HG03045 (cell line): Measurements from ENCODE around the gene INSYN2B.
A peak's percentile ranks its signal among the peaks of the same experiment; 100 is the strongest.

ENCODE experiments used
- ATAC-seq: cut with Tn5 transposase; IDR thresholded peaks from one replicate; pipeline ENCODE4 v1.9.1; 2021; ENCODE audit warnings: mild to moderate bottlenecking, moderate library complexity; ENCODE audit not compliant: unreplicated experiment

The INSYN2B gene

DNA sequence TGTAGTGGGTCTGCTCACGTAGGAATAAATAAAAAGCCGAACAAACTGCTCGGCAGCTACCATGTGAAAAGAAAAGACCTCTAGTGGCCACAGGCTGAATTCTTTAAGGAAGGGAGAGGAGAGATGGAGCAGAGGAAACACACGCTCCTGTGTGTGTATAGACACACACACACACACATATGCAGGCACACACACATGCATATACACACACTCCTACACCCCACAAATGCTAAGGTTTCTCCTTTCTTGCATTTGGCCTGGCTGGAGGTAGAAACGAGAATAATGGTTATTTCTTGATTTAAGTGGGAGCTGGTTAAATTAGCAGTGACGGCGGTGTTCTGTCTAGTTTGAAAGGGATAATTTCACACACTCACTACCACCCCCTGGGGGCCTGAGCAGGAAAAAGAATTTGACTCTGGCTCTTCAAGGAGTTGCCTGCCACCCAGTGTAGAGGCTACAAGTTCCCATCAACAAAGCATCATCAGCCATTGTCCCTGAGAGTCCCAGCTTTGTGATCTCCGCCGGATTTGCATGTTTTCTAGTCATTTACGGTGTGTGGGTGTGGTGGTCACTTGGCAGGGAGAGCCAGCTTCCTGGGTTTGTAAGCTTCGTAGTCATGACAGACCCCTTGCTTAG is at the start of gene INSYN2B:
INSYN2B (minus strand) TSS at position 78 of the 636 bp plus-strand sequence. CDS start 96,597 bp downstream, outside the sequence.
- peak; percentile 51 for ATAC-seq

DNA sequence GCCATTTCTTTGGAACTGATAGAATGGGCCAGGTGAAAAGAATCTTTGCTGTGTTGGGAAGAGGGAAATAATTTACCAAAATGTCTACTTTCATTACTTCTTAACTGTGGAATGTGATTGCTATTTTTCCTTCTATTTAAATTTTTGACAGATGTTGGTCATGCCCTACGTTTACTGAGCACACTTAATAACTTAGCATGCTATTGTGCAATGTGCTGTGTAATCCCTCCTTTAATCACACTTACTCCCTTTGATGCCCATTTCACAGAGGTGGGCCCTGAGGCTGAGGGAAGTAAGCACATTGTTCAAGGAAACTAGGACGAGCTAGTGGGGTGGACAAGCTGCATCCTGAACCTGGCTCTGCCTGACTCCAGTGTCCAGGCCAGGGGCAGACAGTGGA is 47.8 kb upstream of the INSYN2B start:
- ATAC-seq, result no peak

DNA sequence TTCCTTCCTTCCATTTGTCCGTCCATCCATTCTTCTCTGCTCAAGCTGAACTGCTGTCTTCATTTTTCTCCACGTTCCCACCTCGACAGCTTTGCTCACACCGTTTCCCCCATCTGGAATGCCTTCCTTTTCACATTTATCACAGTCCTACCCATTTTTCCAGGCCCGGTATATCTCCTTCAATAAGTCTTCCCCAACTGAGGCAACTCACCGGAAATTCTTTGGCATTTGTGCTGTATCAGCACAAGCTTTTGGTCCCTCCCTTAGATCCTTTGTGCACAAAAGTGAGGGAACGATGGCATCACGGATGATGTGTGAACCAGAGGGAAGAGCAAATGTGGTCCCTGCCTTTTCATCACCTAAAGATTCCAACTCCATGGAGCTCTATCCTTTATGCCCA is 45.6 kb upstream of the INSYN2B start:
- ATAC-seq, result no peak

DNA sequence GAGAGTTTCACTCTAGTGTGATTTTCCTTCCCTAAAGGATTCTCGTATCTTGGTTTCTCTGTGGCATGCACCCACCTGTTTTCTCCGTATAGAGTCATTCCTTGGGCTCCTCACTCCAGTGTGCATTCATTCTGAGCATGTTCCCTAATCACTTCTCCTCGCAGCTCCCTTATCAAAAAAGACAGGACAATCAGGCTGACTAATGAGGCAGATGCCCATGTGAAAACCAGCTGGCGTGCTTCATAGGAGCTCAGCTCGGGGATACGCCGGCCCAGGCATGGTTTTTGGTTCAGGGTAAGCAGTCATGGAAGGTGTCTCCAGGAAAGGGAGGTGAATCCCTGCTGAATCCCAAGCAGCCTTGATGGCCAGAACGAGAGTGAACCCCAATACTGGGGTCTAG is 41.2 kb upstream of the INSYN2B start:
- ATAC-seq, result no peak

DNA sequence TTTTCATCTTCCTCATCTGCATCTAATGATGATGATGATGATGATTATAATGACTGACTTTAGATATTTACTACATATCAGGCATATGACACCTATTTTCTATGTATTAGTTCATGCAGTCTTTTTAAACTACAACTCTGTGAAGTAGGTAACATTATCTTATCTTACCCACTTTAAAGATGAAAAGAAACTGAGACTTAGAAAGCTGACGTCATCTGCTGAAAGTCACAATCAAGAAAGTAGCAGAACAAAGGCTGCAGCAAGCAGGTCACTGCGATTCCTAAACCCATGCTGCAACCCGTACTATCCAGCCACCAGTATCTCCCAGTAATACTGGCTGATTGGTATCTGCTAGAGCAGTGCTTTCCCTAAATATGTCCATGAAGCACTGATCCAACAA is 40.1 kb upstream of the INSYN2B start:
- ATAC-seq, result no peak

DNA sequence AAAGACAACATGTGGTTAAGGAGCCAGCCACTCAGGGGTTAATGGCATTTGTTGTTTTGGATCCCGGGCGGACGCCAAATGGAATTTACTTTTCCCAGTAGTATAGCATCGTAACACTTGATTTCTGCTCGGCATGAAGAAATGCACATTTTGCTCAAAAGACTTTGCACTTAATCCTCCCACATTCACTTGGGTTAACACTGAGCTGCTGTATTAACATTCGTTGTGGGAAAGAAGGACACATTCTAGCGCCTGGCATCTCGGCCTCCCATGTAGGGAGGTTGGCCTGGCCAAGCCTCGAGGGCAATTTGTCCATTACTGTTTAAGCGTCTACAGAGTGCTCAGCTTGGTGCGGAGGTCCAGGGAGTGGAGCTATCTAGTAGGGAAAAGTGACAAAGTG is 32.3 kb upstream of the INSYN2B start:
- no peak for ATAC-seq

DNA sequence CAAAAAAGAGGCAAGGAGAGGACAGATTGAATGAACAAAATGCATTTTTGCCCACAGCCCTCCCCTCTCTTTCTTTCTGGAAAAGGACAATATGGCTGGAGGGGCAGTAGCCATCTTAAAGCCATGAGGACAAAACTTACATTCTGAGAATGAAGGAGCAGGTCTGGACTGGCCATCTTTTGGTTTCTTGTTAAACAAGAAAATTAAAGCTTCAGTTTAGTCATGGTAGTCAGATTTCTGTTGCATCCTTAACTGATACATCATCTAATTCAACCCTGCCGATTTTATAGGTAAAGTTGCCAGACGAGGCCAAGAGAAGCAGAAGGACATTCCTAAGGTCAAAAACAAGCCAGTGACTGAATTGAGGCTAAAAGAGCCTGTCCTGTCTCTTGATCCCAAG is 31.5 kb upstream of the INSYN2B start:
- no peak for ATAC-seq

DNA sequence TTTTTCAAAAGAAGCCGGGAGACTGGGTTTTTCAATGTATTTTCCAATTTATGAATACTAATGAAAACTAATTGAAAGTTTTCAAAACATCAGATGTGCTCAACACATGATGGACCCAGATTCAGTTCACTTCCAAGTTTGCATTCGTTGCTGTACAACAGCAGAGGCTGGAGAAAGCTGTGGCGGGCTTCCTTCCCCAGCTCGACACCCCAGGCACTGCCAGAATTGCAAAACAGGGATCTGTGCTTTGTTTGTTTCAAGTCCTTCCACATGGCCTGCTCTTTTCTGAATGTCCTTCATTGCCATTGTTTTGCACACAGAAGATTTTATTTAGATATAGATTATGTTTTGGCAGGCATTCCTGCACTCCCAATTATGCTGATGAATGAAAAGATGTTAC is 30.3 kb upstream of the INSYN2B start:
- no peak for ATAC-seq

DNA sequence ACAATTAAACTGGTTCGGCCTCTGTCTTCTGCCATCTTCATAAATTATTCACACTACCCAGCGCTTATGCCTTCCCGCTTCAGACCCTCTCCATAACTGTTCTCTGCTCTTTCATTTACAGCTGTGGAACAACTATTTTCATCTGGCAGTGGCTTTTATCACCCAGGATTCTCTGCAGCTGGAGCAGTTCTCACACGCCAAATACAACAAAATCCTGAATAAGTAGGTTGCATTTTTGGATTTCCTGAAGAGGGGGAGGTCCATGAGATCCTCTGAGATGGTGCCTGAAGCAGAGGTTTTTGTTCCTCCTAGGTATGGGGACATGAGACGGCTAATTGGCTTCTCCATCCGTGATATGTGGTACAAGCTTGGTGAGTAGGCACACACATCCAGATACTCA is 28.1 kb upstream of the INSYN2B start:
- ATAC-seq, result no peak

DNA sequence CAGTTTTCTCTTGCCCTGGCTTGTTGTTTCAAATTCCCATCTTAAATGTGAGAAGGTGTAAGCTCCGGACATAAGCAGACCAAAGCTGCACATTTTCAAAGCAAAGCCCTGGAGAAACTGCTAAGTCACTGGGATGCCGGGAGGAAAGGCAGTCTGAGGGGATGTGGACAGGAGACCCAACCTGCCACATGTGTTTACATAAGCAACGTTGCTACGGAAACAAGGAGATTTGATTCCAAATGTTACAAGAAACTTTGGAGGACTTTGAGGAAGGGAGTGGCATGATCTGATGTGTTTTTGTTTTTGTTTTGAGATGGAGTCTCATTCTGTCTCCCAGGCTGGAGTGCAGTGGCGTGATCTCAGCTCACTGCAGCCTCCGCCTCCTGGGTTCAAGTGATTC is 25.7 kb upstream of the INSYN2B start:
- no peak for ATAC-seq

DNA sequence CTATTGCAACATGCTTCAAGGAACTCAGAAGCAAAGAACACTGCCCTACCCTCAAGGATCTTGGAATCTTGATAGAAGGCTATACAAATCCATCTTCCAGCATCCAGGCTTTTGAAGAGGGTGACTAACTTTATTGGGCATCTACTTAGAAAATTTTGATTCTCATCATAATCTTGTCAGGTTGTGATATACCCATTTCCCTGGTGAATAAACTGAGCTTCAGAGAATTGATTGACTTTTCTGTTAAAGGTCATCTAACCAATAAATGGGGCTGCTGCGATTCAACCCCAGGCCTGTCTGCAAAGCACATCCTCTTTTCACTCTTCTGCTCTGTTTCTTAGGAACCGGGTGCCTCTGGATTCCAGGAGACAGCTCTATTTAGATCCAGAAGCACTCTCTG is 19.9 kb upstream of the INSYN2B start:
- ATAC-seq, result no peak

DNA sequence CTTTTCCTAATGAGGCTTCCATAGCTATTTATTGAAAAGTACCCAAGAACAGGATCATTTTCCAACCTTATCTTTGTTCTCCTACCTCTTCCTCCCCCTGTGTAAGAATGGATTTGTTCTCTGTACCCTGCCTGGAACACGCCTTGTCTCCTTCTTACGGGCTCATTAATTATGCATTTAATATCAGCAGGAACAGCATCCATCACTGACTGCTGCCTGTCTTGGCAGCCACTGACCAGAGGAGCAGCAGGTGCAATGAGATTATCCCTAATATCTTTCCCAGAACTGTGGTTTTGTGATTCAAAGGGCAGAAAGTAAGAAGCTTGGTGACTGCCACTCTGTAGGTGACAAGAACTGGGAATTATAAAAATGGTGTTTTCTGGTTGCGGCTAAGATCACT is 19.3 kb upstream of the INSYN2B start:
- ATAC-seq, result no peak

DNA sequence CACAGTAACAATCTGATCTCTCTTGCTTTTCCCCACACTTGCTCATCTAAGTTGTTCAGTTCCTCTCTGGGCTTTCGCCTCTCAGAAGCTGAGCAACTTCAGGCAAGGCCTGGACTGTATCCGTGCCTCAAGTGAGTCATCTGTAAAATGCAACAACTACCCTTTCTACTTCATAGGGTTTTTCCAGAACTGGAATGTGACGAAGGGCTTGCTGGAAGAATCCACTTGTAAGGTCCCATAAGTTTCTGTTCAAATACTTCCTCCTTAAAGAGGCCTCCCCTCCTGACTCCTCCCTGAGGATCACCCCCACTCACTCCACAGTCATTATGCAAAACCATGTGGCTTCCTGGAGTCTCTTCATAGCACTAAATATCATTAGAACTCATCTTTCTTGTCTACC is 17.5 kb upstream of the INSYN2B start:
- ATAC-seq, result peak; percentile 68

DNA sequence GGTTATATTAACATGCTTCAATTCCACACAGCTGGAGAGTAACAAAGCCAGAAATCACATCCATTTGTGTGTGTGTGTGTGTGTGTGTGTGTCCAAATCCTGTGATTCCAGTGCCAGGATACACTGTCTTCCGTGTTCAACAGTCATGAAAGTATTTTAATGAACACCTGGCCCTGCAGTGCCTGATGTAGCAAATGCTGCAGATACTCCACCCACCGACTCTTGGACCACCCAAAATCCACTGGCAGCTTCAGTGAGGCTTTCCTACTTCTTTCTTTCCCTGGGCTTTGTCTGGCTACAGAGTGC is 13.1 kb upstream of the INSYN2B start:
- no peak for ATAC-seq

DNA sequence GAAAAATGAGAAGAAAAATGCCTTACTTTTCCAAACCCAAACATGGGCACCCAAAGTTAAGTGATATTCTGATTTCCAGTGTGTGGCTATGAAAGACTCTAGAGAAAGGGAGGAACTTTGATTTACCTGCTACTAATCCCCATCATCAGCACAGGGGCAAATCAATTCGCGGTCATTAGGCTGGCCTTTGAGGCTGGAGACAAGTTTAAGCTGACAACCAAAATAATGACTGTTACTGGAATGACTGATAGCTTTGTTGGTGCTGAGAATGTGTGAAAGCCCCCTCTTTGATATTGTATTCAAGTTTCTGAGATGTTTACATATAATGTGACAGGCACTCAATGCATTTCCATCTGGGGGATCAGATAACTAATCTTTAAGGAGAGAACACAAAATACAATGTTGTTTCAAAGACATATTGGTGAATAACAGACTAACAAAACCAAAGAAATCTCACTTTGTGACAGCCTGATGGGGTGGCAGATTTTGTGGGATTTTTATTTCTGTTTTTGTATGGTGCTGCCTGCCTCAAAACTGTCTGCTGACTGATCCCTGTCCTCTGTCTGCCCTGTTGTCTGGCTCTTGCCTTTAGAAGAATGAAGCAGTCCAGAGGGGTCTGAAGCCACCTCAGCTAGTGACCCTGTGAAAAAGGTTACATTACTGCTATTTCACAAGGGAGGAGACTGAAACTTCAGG is 12.6 kb upstream of the INSYN2B start:
- no peak for ATAC-seq

DNA sequence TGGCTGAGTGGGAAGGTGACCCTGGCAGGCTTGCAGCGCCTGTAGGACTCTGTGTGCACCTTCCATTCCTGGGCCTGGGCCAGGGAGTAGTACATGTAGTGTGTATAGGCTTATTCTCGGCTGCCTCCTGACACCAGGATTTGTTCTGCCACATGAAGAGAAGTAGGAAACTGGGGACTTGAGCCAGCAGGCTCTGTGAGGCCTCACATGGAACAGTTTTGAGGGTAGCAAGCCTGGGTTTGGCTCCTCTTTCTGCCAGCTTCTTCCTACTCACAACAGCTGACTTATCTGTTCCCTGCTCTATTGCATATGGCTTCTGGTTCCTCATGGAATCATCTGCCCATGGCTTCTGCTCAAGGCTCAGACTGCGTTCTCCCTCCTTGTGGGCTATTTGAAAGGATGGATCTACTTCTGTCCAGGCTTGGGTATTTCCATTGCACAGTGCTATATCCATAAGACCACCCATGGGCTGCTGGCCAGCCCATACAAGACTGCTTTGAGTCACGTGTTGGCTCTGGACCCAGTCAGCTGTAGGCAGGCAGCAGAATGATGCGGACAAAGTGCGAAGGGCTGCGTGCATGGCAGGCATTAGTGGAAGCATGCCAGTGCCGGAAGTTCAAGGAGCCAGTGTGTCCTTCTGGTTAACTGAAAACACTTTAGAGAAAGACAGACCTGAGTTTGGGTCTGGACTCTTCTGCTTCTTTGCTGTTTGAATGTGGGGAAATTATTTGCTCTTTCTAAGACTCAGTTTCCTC is 11.0 kb upstream of the INSYN2B start:
- ATAC-seq, result no peak

DNA sequence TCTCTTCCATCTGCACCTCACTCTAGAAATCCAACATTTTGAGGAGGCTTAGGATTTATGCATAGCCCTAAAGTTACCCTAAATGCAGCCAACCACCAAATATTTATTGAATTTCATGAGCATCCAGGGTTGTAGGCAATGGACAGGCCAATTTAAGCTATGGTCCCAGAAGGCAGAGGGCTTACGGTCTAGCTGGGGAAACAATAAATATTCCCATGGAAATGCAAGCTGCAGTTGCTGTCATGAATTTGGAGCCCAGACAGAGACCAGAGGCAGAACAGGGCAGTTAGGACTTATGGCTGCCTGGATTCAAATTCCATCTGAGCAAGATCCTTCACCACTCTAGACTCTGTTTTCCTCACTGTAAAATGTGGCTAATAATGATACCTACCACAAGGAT is 9.1 kb upstream of the INSYN2B start:
- no peak for ATAC-seq

DNA sequence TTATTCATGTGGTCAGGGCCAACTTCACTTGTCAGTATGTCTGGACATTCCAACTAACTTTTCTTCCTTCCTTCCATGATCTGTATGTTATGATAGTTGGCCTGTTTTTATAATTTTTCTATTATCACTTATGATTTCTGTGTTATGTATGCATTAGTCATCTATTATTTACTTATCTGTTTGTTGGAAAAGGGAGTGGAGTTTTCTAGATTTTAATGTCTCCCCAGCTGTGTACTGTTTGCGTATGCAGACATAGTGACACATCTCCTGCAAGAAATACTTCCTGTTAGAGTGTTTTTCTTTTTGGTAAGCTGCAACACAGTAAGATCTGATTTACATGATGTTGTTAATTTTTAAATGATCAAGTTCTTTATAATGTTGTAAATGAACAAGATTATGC is 8.7 kb upstream of the INSYN2B start:
- no peak for ATAC-seq

DNA sequence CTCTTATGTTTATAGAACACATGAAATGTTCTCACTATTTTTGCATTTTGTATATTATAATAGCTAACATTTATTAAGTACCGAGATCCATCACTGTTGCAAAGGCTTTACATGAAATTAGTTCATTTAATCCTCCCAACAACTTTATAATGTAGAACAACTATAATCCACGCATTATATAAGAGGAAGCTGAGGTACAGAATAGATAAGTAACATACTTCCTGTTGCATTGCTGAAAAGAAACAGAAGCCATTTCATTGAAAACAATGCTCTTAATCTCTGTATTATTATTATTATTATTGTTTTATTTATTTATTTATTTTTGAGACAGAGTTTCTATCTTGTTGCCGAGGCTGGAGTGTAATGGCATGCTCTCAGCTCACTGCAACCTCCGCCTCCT is 7.9 kb upstream of the INSYN2B start:
- no peak for ATAC-seq

DNA sequence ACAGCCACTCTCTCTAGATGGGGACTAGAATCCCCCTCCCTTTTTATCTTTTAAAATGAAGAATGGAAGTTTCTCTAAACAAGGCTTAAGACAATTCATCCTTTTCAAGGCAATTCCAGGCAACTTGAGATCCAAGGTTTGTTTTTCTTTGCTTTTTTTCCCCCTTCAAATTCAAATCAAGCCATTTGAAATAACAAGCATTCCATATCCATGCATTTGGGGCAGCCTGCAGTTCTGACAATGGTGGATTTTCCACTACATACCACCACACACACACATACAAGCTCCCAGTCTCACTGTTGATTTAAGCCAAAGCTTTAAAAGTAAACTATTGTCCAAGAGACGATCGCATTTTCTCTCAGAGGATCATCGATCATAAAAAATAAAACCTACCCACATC is 424 bp downstream of the INSYN2B start:
- ATAC-seq, result no peak

DNA sequence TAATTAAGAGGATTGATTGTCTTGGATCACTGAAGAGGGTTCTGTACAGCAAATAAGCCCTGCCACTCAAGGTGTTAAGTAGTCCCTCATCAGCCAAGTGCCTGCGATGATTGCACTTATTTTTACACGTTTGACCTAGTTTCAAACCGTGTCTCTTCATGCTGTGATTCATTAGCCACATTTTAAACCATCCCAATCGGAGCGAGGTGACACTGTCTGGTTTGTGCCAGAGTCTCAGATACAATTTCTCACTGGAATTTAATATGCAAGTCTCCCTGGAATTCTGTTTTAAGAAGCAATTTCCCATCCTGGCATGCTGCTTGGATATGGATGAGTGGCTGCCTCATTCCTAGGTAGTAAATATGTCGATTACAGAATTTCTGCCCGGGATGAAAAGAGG is 1.6 kb downstream of the INSYN2B start:
- ATAC-seq, result no peak

DNA sequence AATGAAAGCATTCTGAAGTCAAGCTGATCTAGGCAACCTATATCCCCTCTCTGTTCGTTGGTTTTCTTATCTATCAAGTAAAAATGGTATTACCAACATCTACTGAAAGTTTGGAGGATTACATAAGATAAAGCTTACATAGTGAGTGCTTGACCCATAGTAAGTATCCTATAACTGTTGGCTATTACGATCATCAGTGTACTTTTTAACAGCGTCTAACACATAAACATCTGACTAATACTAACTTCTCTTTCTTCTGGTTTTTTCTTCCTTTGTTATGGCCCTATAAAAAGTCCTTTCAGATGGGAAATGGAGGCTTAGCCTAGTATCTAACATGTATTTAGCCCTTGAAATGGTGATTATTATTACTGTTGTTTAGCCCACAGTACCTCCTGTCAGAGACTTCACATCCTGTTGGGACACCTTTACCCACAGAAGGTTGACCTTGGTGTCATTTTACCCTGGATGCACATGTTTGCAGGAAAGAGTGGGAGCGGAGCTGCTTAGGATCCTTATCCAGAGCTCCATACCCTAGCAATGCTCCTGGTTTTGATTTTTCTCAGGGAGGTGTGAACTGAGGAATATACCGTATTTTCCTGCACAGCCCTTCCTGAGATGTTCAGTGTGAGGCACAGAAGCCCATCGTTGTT is 6.0 kb downstream of the INSYN2B start:
- no peak for ATAC-seq
